HEK293 (cell line): ENCODE results near the gene FRMD4A.

ENCODE experiments used
- CTCF ChIA-PET: fragments of 350-600 bp; formaldehyde crosslinking; extraction: SDS; loops from one replicate; lab custom pipeline; 2021; ENCODE audit warnings: antibody characterized with exemption; lab: Yijun Ruan, JAX
- POLR2A ChIA-PET: fragments of 300-600 bp; formaldehyde crosslinking; extraction: SDS; loops from one replicate; lab custom pipeline; 2020; ENCODE audit warnings: antibody characterized with exemption, inconsistent platforms; lab: Yijun Ruan, JAX
- H3K27ac ChIP-seq: fragments of 200-500 bp; sonication (Bioruptor generic); 2 replicates; pipeline ENCODE4 v1.5.1; 2014; ENCODE audit warnings: low read depth, low read length, control low read depth, inconsistent platforms; ENCODE audit errors: extremely low read depth
- H3K36me3 ChIP-seq, 2 experiments: fragments of 200-500 bp in 1 of 2; sonication (Bioruptor generic) in 1 of 2; 1 replicate in 1 of 2; 2 replicates in 1 of 2; pipeline ENCODE4 v1.5.1; 2014 to 2017; ENCODE audit warnings: inconsistent platforms in 2 of 2, low read length in 2 of 2; ENCODE audit not compliant: control insufficient read depth in 2 of 2, insufficient read depth in 1 of 2
- H3K4me1 ChIP-seq: fragments of 200-500 bp; sonication (Bioruptor generic); 2 replicates; pipeline ENCODE4 v1.5.1; 2014; ENCODE audit warnings: mild to moderate bottlenecking, low read length, inconsistent platforms; ENCODE audit not compliant: control insufficient read depth, insufficient read depth
- H3K4me3 ChIP-seq: 2 replicates; pipeline ENCODE4 v1.5.1; 2011; ENCODE audit warnings: low read depth, mild to moderate bottlenecking, control low read depth, low read length, moderate library complexity
- H3K9me3 ChIP-seq: fragments of 200-500 bp; sonication (Bioruptor generic); 2 replicates; pipeline ENCODE4 v1.5.1; 2014; ENCODE audit warnings: low read depth, low read length, inconsistent platforms; ENCODE audit not compliant: control insufficient read depth, insufficient read depth
- BCL11A ChIP-seq: fragments of 450-650 bp; formaldehyde crosslinking; IDR thresholded peaks from 2 replicates; pipeline ENCODE4 v1.5.1; 2016; ENCODE audit warnings: low read depth, missing biosample characterization, missing genetic modification characterization
- BCL6B ChIP-seq: fragments of 450-650 bp; formaldehyde crosslinking; IDR thresholded peaks from 2 replicates; pipeline ENCODE4 v1.5.1; 2017; ENCODE audit warnings: missing biosample characterization, missing genetic modification characterization
- CTCF ChIP-seq: fragments of 450-650 bp; formaldehyde crosslinking; IDR thresholded peaks from 2 replicates; pipeline ENCODE4 v1.5.1; 2016; ENCODE audit warnings: missing biosample characterization, missing genetic modification characterization
- EGR2 ChIP-seq: fragments of 450-650 bp; formaldehyde crosslinking; IDR thresholded peaks from 2 replicates; pipeline ENCODE4 v1.5.1; 2016; ENCODE audit warnings: low read depth, missing biosample characterization, missing genetic modification characterization
- KLF10 ChIP-seq: fragments of 450-650 bp; IDR thresholded peaks from 2 replicates; pipeline ENCODE4 v1.5.1; 2018; ENCODE audit warnings: missing biosample characterization, mild to moderate bottlenecking, missing genetic modification characterization
- OSR2 ChIP-seq: fragments of 450-650 bp; formaldehyde crosslinking; IDR thresholded peaks from 2 replicates; pipeline ENCODE4 v1.5.1; 2016; ENCODE audit warnings: missing biosample characterization, missing genetic modification characterization
- YY1 ChIP-seq: fragments of 450-650 bp; formaldehyde crosslinking; IDR thresholded peaks from 2 replicates; pipeline ENCODE4 v1.5.1; 2018; ENCODE audit warnings: missing biosample characterization, missing genetic modification characterization
- YY2 ChIP-seq: fragments of 450-650 bp; formaldehyde crosslinking; IDR thresholded peaks from 2 replicates; pipeline ENCODE4 v1.5.1; 2016; ENCODE audit warnings: missing biosample characterization, missing genetic modification characterization
- ZBTB11 ChIP-seq: fragments of 450-650 bp; formaldehyde crosslinking; conservative IDR thresholded peaks from 2 replicates; pipeline ENCODE4 v1.5.1; 2016; ENCODE audit warnings: low read depth, missing biosample characterization, missing genetic modification characterization
- ZBTB17 ChIP-seq: fragments of 450-650 bp; formaldehyde crosslinking; IDR thresholded peaks from 2 replicates; pipeline ENCODE4 v1.5.1; 2016; ENCODE audit warnings: missing biosample characterization, missing genetic modification characterization
- ZBTB20 ChIP-seq: fragments of 450-650 bp; formaldehyde crosslinking; IDR thresholded peaks from 2 replicates; pipeline ENCODE4 v1.5.1; 2016; ENCODE audit warnings: missing biosample characterization, missing genetic modification characterization
- ZFHX2 ChIP-seq: fragments of 450-650 bp; formaldehyde crosslinking; conservative IDR thresholded peaks from 2 replicates; pipeline ENCODE4 v1.5.1; 2016; ENCODE audit warnings: missing biosample characterization, missing genetic modification characterization
- ZFP37 ChIP-seq: fragments of 450-650 bp; formaldehyde crosslinking; IDR thresholded peaks from 2 replicates; pipeline ENCODE4 v1.5.1; 2016; ENCODE audit warnings: missing biosample characterization, missing genetic modification characterization
- ZNF26 ChIP-seq: fragments of 450-650 bp; formaldehyde crosslinking; IDR thresholded peaks from 2 replicates; pipeline ENCODE4 v1.5.1; 2016; ENCODE audit warnings: missing biosample characterization, missing genetic modification characterization
- ZNF366 ChIP-seq: fragments of 450-650 bp; formaldehyde crosslinking; conservative IDR thresholded peaks from 2 replicates; pipeline ENCODE4 v1.5.1; 2016; ENCODE audit warnings: missing biosample characterization, missing genetic modification characterization
- ZNF37A ChIP-seq: fragments of 450-650 bp; IDR thresholded peaks from 2 replicates; pipeline ENCODE4 v1.5.1; 2018; ENCODE audit warnings: missing biosample characterization, missing genetic modification characterization
- ZNF394 ChIP-seq: fragments of 450-650 bp; formaldehyde crosslinking; IDR thresholded peaks from 2 replicates; pipeline ENCODE4 v1.5.1; 2016; ENCODE audit warnings: missing biosample characterization, missing genetic modification characterization, mild to moderate bottlenecking, moderate library complexity, borderline replicate concordance
- ZNF423 ChIP-seq: fragments of 450-650 bp; formaldehyde crosslinking; IDR thresholded peaks from 2 replicates; pipeline ENCODE4 v1.5.1; 2016; ENCODE audit warnings: missing biosample characterization, missing genetic modification characterization
- ZNF571 ChIP-seq: fragments of 450-650 bp; formaldehyde crosslinking; IDR thresholded peaks from 2 replicates; pipeline ENCODE4 v1.5.0; 2017; ENCODE audit warnings: missing biosample characterization, missing genetic modification characterization
- ZNF600 ChIP-seq: fragments of 450-650 bp; formaldehyde crosslinking; IDR thresholded peaks from 2 replicates; pipeline ENCODE4 v1.5.1; 2016; ENCODE audit warnings: missing biosample characterization, missing genetic modification characterization
- ZNF626 ChIP-seq: fragments of 450-650 bp; sonication (Bioruptor Pico); formaldehyde crosslinking; IDR thresholded peaks from 2 replicates; pipeline ENCODE4 v1.5.1; 2018; ENCODE audit warnings: missing biosample characterization, missing genetic modification characterization, inconsistent platforms
- ZNF664 ChIP-seq: fragments of 450-650 bp; formaldehyde crosslinking; IDR thresholded peaks from 2 replicates; pipeline ENCODE4 v1.5.1; 2016; ENCODE audit warnings: missing biosample characterization, missing genetic modification characterization
- ZNF843 ChIP-seq: fragments of 450-650 bp; formaldehyde crosslinking; IDR thresholded peaks from 2 replicates; pipeline ENCODE4 v1.5.1; 2016; ENCODE audit warnings: missing biosample characterization, missing genetic modification characterization

Gene FRMD4A

GRCh38 chr10:14329746-14330173, 964 bp downstream of the FRMD4A start:
- ChIA-PET POLR2A (no interaction called here), CTCF (interaction anchor here (1.2 kb wide), 2 partner anchors 17 to 148 kb away, joined by 4 to 5 read pairs; no protein-coding TSS in a partner anchor)
- TF ChIP-seq YY1 (tag by site-specific recombination): no peak
- no peak for TF ChIP-seq YY2 (tag by site-specific recombination)
- TF ChIP-seq ZNF37A: no peak
- TF ChIP-seq ZNF843 (tag by site-specific recombination): no peak
- no peak for TF ChIP-seq ZNF664 (tag by site-specific recombination)
- no peak for TF ChIP-seq KLF10 (tag by site-specific recombination)
- TF ChIP-seq ZNF626 (tag by site-specific recombination): no peak
- TF ChIP-seq ZBTB11 (tag by site-specific recombination): no peak
- no peak for TF ChIP-seq ZNF423 (tag by site-specific recombination)
- no peak overlapping the region for H3K27ac ChIP-seq
- H3K4me3 ChIP-seq: no peak overlapping the region
- H3K9me3 ChIP-seq: no peaks in the 10 kb centered on the region
- 0 out of 2 replicates have a peak, but pooled peaks cover 3% of the 10 kb centered on the region for H3K4me1 ChIP-seq
- no peaks in the 10 kb centered on the region for H3K36me3 ChIP-seq

- Histone ChIP-seq H3K27ac (no peak overlapping the region), H3K9me3 (no peaks in the 10 kb centered on the region), H3K4me3 (no peak overlapping the region), H3K36me3 (no peaks in the 10 kb centered on the region), H3K4me1 (0 out of 2 replicates have a peak, but pooled peaks cover 3% of the 10 kb centered on the region)
- ChIA-PET CTCF (interaction anchor here (1.2 kb wide), 2 partner anchors 18 to 149 kb away, joined by 4 to 5 read pairs; no protein-coding TSS in a partner anchor), POLR2A (no interaction called here)
- TF ChIP-seq BCL6B (no peak), CTCF (tag by site-specific recombination) (no peak)
Measured at GRCh38 chr10:14328881-14329672, 1.6 kb downstream of the FRMD4A start.

- 0 out of 2 replicates have a peak, but pooled peaks cover 3% of the 10 kb centered on the region for H3K4me1 ChIP-seq
- POLR2A ChIA-PET: interaction anchor here (0.6 kb wide), 2 partner anchors 96 to 368 kb away, joined by 4 read pairs; no protein-coding TSS in a partner anchor
- CTCF ChIA-PET: interaction anchor here (0.6 to 3.0 kb wide), 6 partner anchors 12 to 644 kb away, joined by 5 to 16 read pairs (median 5); no protein-coding TSS in a partner anchor
- no peak overlapping the region for H3K4me3 ChIP-seq
- no peaks in the 10 kb centered on the region for H3K9me3 ChIP-seq
- H3K36me3 ChIP-seq: no peaks in the 10 kb centered on the region
- H3K27ac ChIP-seq: no peak overlapping the region
- TF ChIP-seq ZFP37 (no peak), ZNF26 (tag by site-specific recombination) (no peak), ZNF600 (tag by site-specific recombination) (peak; percentile 39; the same call in 1 of the 2 replicates), OSR2 (tag by site-specific recombination) (peak; percentile 28; the same call in 1 of the 2 replicates), ZBTB20 (tag by site-specific recombination) (no peak), ZFHX2 (tag by site-specific recombination) (peak; percentile 63), ZNF366 (tag by site-specific recombination) (no peak), ZNF394 (no peak), ZNF571 (tag by site-specific recombination) (no peak), BCL11A (tag by site-specific recombination) (no peak), ZBTB17 (tag by site-specific recombination) (peak; percentile 83), EGR2 (tag by site-specific recombination) (peak; percentile 35; the same call in 1 of the 2 replicates)
Measured at GRCh38 chr10:14327527-14327926, 3.2 kb downstream of the FRMD4A start.
